Muscle of back (tissue), 11 donors: ENCODE measurements around the gene PHF2. TPM values are rescaled to one million over a fixed set of nuclear protein-coding genes. Genes with fewer than 3 reads are reported as not detected.

Experiments used
- DNase-seq, 3 donors: peaks; one replicate each; pipeline versions ENCODE4 v3.0.0 to v3.0.0-alpha.2; 2013
- polyA plus RNA-seq, 10 donors: library from polyadenylated mRNA; unstranded; fragments of 120-200 nt; gene quantifications; one replicate each; pipeline ENCODE4 v1.2.1, GENCODE V29; 2013; ENCODE audit not compliant: insufficient read length in 10 of 10

PHF2 gene
- polyA plus RNA-seq, 10 donors, result 32.4 to 46.9 (median 35.8) TPM

GRCh38 chr9:93567271-93567959 is 9.0 kb upstream of the PHF2 start:
- DNase-seq, result no peak

GRCh38 chr9:93568169-93568568 is 8.2 kb upstream of the PHF2 start:
- no peak for DNase-seq

GRCh38 chr9:93569621-93570174 is 6.7 kb upstream of the PHF2 start:
- DNase-seq, result no peak

- no peak for DNase-seq
Observed at GRCh38 chr9:93572221-93572620, 4.2 kb upstream of the PHF2 start.

GRCh38 chr9:93572636-93573515 is 3.5 kb upstream of the PHF2 start:
- DNase-seq, result no peak

- DNase-seq, result no peak
Observed at GRCh38 chr9:93573516-93573828, 2.9 kb upstream of the PHF2 start.

GRCh38 chr9:93574091-93574899 is 2.1 kb upstream of the PHF2 start:
- DNase-seq, result no peak

GRCh38 chr9:93574900-93575795 is 1.2 kb upstream of the PHF2 start:
- no peak for DNase-seq

- peak; percentile 19 to 83 (median 64) for DNase-seq
Observed at GRCh38 chr9:93575796-93576257, 557 bp upstream of the PHF2 start.

- peak in 1 of 3 donors; percentile 65 for DNase-seq
Observed at GRCh38 chr9:93577078-93577974, 942 bp downstream of the PHF2 start.

GRCh38 chr9:93577975-93578682 is 1.7 kb downstream of the PHF2 start:
- DNase-seq, result no peak

GRCh38 chr9:93578844-93579243 is 2.5 kb downstream of the PHF2 start:
- DNase-seq, result no peak

GRCh38 chr9:93579711-93580516 is 3.5 kb downstream of the PHF2 start:
- no peak for DNase-seq

- DNase-seq, result no peak
Observed at GRCh38 chr9:93580654-93581380, 4.4 kb downstream of the PHF2 start.

GRCh38 chr9:93582115-93582514 is 5.7 kb downstream of the PHF2 start:
- DNase-seq, result no peak

- no peak for DNase-seq
Observed at GRCh38 chr9:93582550-93582949, 6.2 kb downstream of the PHF2 start.

- DNase-seq, result no peak
Observed at GRCh38 chr9:93585259-93585658, 8.9 kb downstream of the PHF2 start.

GRCh38 chr9:93585695-93586094 is 9.3 kb downstream of the PHF2 start:
- DNase-seq, result no peak
